Liver (tissue), 3 donors: Measurements from ENCODE around the gene TTC4.

ENCODE experiments used
- TF ChIP-seq, protein P1 (sequence below): fragments of 150-350 bp; IDR thresholded peaks from 2 replicates; pipeline ENCODE4 v1.5.1; 2017; ENCODE audit warnings: improper control_type of control experiment, low read depth, low read length; ENCODE audit not compliant: missing input control
- TF ChIP-seq, protein P2 (sequence below): IDR thresholded peaks from 2 replicates; pipeline ENCODE4 v1.6.1; 2016; ENCODE audit warnings: antibody characterized with exemption
- donor health status: healthy.
- donor health status: healthy.

DNA sequence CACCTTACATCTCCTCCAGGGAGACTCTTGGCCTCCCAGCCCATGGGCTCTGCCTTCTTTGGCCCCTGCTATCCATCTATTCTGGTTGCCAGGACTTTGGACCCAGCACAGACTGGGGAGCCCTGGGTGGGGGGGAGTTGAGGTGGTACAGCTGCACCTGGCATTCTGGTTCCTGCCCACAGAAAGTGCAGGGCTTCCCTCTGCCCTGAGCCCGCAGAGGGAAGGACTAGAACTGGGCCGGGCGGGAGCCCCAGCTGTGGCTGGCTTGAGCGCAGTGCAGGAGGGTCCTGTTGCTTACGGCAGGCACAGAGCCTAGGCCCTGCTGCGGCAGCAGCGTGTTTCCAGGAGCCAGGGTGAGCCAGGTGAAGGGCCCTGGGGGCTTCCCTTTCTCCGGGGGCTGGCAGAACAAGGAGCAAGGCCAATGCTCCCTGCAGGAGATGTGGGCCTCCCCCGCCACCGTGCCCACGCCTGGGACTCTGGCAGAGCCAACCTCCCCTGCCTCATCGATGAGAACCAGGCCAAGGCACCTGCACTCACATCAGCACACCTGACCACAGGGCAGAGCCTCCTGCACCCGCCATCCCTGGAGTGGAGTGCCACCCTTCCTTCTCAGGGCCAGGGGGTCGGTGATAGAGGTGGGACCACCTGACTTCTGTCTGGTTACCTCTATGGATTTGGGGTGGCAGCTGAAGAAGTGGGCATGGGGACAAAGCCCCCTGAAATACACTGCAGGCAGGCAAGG lies 32.6 kb downstream of the TTC4 start:
- TF ChIP-seq, protein P1, sequence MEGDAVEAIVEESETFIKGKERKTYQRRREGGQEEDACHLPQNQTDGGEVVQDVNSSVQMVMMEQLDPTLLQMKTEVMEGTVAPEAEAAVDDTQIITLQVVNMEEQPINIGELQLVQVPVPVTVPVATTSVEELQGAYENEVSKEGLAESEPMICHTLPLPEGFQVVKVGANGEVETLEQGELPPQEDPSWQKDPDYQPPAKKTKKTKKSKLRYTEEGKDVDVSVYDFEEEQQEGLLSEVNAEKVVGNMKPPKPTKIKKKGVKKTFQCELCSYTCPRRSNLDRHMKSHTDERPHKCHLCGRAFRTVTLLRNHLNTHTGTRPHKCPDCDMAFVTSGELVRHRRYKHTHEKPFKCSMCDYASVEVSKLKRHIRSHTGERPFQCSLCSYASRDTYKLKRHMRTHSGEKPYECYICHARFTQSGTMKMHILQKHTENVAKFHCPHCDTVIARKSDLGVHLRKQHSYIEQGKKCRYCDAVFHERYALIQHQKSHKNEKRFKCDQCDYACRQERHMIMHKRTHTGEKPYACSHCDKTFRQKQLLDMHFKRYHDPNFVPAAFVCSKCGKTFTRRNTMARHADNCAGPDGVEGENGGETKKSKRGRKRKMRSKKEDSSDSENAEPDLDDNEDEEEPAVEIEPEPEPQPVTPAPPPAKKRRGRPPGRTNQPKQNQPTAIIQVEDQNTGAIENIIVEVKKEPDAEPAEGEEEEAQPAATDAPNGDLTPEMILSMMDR, result no peak
- TF ChIP-seq, protein P2, sequence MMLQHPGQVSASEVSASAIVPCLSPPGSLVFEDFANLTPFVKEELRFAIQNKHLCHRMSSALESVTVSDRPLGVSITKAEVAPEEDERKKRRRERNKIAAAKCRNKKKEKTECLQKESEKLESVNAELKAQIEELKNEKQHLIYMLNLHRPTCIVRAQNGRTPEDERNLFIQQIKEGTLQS, result no peak
